Neutrophil (primary cell): ENCODE results near the gene MAGT1.

Experiments
- H3K27ac ChIP-seq: fragments of 200-600 bp; sonication (generic); 2 replicates; pipeline ENCODE4 v1.5.1; 2016; ENCODE audit warnings: mild to moderate bottlenecking, moderate library complexity
- H3K27me3 ChIP-seq: fragments of 200-600 bp; sonication (generic); 2 replicates; pipeline ENCODE4 v1.6.0; 2016; ENCODE audit warnings: mild to moderate bottlenecking
- H3K36me3 ChIP-seq: fragments of 200-600 bp; sonication (generic); 2 replicates; pipeline ENCODE4 v1.5.1; 2017
- H3K4me1 ChIP-seq, 2 experiments: fragments of 200-600 bp in 1 of 2; sonication (generic) in 1 of 2; 1 replicate in 1 of 2; 2 replicates in 1 of 2; pipeline versions ENCODE4 v1.5.1 to v1.6.1; 2013 to 2016; ENCODE audit warnings: low read depth in 1 of 2, low read length in 1 of 2, mild to moderate bottlenecking in 1 of 2, moderate library complexity in 1 of 2; ENCODE audit not compliant: control insufficient read depth in 1 of 2, insufficient read depth in 1 of 2
- H3K4me3 ChIP-seq, 2 experiments: fragments of 200-600 bp in 1 of 2; sonication (generic) in 1 of 2; 1 replicate in 1 of 2; 2 replicates in 1 of 2; pipeline ENCODE4 v1.5.1; 2013 to 2016; ENCODE audit warnings: low read depth in 1 of 2, low read length in 1 of 2, mild to moderate bottlenecking in 1 of 2, moderate library complexity in 1 of 2
- H3K9me3 ChIP-seq: fragments of 200-600 bp; sonication (generic); 2 replicates; pipeline ENCODE4 v1.5.1; 2016
- TF ChIP-seq, protein P1 (sequence below): fragments of 200-600 bp; sonication (generic); IDR thresholded peaks from 2 replicates; pipeline ENCODE4 v1.5.1; 2016; ENCODE audit warnings: antibody characterized with exemption

The MAGT1 gene

DNA sequence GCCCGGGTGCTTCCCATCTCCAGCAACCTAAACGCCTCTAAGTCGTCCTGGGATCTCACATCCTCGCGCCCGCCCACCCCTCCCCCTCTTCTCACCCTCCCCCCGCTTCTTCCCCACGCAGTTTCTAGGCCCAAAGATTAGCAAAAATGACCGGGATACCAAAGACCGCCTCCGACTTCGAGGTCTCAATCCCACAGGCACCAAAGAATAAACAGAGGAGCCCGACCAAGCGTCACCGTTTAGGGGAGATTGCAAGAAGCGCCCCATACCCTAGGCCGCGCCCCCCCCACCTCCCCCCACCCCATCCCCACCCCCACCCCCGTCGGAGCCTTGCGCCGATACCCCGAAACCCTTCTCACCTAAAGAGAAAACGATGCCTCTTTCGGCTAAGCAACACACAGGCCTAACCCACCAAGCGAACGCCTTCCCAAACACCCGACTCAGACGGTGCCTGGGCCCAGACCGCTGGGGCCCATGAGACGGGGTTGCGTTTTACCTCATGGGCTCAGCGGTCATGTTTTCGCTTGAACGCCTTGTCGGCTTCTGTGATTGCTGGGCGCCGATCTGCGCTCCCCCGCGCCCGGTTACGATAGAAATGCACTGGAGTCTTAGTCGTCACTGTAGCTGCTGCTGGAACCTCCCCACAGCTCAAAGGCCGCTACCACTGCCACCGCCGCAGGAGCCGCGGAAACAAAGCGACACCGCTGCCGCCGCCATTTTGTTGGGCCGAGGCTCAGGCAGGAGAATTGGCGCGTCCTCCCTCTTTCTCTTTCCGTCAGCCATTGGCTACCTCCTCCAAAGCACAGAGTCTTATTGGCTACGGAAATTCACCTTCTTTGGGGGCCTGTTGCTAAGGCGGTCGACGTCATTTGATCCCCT, 109.5 kb downstream of the MAGT1 start, which contains the start of gene ATRX:
ATRX (minus strand) TSS at position 731 of the 879 bp plus-strand sequence; CDS start at position 516, 215 bp downstream.
- peak within 1 kb of the TSS; percentile 68 to 84 for H3K4me3 ChIP-seq
- H3K4me1 ChIP-seq = peaks cover 21 to 31% of the 10 kb centered on the region in 2 experiments
- no peaks in the 10 kb centered on the region for H3K27me3 ChIP-seq
- H3K36me3 ChIP-seq = no peaks in the 10 kb centered on the region
- TF ChIP-seq, protein P1, sequence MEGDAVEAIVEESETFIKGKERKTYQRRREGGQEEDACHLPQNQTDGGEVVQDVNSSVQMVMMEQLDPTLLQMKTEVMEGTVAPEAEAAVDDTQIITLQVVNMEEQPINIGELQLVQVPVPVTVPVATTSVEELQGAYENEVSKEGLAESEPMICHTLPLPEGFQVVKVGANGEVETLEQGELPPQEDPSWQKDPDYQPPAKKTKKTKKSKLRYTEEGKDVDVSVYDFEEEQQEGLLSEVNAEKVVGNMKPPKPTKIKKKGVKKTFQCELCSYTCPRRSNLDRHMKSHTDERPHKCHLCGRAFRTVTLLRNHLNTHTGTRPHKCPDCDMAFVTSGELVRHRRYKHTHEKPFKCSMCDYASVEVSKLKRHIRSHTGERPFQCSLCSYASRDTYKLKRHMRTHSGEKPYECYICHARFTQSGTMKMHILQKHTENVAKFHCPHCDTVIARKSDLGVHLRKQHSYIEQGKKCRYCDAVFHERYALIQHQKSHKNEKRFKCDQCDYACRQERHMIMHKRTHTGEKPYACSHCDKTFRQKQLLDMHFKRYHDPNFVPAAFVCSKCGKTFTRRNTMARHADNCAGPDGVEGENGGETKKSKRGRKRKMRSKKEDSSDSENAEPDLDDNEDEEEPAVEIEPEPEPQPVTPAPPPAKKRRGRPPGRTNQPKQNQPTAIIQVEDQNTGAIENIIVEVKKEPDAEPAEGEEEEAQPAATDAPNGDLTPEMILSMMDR = no peak
- H3K9me3 ChIP-seq = no peaks in the 10 kb centered on the region
- peak within 1 kb of the TSS; percentile 88 for H3K27ac ChIP-seq

DNA sequence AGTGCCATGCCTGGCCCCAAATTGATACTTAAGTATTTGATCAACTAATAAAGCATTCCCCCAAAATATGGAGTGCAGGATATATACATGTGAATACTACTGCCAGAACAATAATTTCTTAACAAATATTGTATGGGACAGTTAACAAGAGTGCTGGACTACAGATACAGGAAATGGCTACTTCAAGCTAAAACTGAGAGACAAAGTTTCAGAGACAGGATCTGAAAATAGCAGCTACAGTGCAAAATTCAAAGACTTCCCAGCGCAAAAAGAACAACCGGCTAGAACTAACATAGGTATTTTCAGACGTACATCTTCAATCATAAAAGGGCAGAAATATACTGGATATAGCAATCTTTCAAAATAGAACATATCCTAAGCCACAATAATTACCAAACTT, 115.5 kb downstream of the MAGT1 start:
- no peaks in the 10 kb centered on the region for H3K27me3 ChIP-seq
- H3K36me3 ChIP-seq = no peaks in the 10 kb centered on the region
- no peak overlapping the region for H3K4me3 ChIP-seq
- peaks cover 9 to 21% of the 10 kb centered on the region in 2 experiments for H3K4me1 ChIP-seq
- TF ChIP-seq, protein P1 = no peak
- H3K9me3 ChIP-seq = no peaks in the 10 kb centered on the region
- no peak overlapping the region for H3K27ac ChIP-seq

DNA sequence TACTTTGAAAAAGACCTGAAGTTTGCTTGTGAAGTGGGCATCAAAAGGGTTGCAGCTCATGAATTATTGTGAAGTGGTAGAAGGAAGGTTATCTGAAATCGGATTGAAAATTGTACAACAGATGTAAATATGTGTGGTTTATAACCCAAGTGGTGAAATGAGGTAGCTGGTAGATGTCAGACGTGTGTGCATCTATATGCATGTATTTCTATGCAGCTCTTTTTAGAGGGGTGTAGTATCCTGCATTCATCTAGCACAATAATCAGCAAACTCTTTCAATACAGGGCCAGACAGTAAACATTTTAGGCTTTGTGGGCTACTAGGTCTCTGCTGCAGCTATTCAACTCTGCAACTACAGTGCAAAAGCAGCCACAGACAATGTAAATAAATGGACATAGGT, 118.6 kb downstream of the MAGT1 start:
- Histone ChIP-seq H3K4me3 (no peak overlapping the region), H3K4me1 (peaks cover 4 to 7% of the 10 kb centered on the region in 2 experiments), H3K27ac (peak overlapping the region; percentile 23), H3K36me3 (no peaks in the 10 kb centered on the region), H3K27me3 (no peaks in the 10 kb centered on the region), H3K9me3 (no peaks in the 10 kb centered on the region)
- TF ChIP-seq, protein P1 = no peak
